PC-9 (cell line): ENCODE data around the gene NUDT22.

Source experiments
- CTCF ChIP-seq: fragments of 200-600 bp; sonication (generic); conservative IDR thresholded peaks from 2 replicates; pipeline ENCODE4 v1.6.1; 2017; ENCODE audit warnings: mixed run types, antibody characterized with exemption, mild to moderate bottlenecking, moderate library complexity
- EZH2 ChIP-seq: fragments of 200-600 bp; sonication (generic); IDR thresholded peaks from 2 replicates; pipeline ENCODE4 v1.8.0; 2017; ENCODE audit warnings: antibody characterized with exemption, low read depth

DNA sequence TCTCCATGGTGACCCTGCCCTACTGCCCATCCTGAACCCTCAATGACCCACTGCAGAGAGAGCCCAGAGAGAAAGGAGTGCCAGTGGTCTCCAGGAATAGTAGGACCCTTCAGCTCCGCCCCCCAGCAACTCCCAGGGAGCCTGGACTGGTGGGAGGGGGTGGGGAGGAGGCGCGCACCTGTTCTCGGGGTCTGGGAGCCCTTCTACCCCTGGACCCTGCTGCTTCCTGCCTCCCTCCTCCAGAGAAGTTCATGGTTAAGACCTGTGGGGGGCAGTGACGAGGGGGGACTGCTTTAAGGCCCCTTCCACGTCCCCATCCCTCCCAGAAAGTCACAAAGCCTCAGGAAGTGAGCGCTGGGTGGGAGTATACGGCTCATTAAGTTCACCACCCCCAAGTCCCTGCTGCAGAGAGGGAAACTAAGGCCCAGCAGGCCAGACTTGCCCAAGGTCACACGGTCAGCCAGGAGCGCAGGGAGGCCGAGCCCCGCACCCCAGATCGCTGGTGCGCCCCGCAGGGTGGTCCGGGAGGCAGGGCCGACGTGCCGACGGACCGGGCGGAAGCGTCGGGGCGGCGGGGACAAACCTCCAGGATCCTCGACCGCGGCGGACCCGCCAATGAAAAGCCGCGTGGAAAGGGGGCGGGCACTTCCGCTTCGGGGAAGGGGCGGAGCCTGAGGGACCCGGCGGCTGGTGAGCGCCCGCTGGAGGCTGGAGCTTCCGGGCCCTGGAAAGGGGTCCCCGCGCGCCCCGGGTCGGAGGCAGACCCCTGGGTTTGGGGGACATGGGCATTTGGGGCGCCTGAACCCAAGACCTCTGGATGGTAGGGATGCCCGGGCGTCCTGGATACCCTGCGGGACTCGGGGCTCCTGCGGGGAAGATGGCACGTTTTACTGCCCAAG is at the start of gene NUDT22, which contains the start of gene TRPT1:
- TF ChIP-seq CTCF (peak; percentile 47; the same call in 1 of the 2 replicates), EZH2 (no peak)
